ENCODE measurements around the gene IGFN1. TPM values are rescaled to one million over a fixed set of nuclear protein-coding genes. Genes with fewer than 3 reads are reported as not detected.

Gene IGFN1
- total and polyA plus RNA-seq, 7 donors, result under 0.01 to 0.55 (median 0.14) TPM; not detected in 3

Other genes with a start within 250 kb of the IGFN1 start
- under 1 TPM; 0.28 to 0.82 (median 0.76) TPM for gene KIF21B, start 167.1 kb upstream of the IGFN1 start, total RNA-seq
- 10 to 100 TPM in 1 of 3 donors, 1 to 10 TPM in 1, under 1 TPM in 1; 0.60 to 18.4 (median 2.1) TPM for gene KIF21B, start 167.1 kb upstream of the IGFN1 start, polyA plus RNA-seq
- gene CACNA1S, start 78.4 kb upstream of the IGFN1 start, total RNA-seq, result not detected
- gene CACNA1S, start 78.4 kb upstream of the IGFN1 start, polyA plus RNA-seq, result under 1 TPM in 1 of 3 donors, not detected in 2; 0.01 TPM
- gene ASCL5, start 63.6 kb upstream of the IGFN1 start, total RNA-seq, result not detected
- gene ASCL5, start 63.6 kb upstream of the IGFN1 start, polyA plus RNA-seq, result under 1 TPM in 1 of 3 donors, not detected in 2; 0.06 TPM
- 10 to 100 TPM; 56.2 to 78.3 (median 65.5) TPM for gene TMEM9, start 36.4 kb upstream of the IGFN1 start, total RNA-seq
- gene TMEM9, start 36.4 kb upstream of the IGFN1 start, polyA plus RNA-seq, result 10 to 100 TPM; 12.9 to 47.8 (median 14.4) TPM
- gene PKP1, start 92.7 kb downstream of the IGFN1 start, total RNA-seq, result under 1 TPM in 2 of 4 donors, not detected in 2; under 0.01 to 0.16 TPM
- gene PKP1, start 92.7 kb downstream of the IGFN1 start, polyA plus RNA-seq, result under 1 TPM; under 0.01 to 0.60 (median 0.48) TPM
- gene TNNT2, start 186.9 kb downstream of the IGFN1 start, total RNA-seq, result under 1 TPM in 1 of 4 donors, not detected in 3; 0.81 TPM
- 10 to 100 TPM in 1 of 3 donors, 1 to 10 TPM in 2; 3.1 to 34.9 (median 4.8) TPM for gene TNNT2, start 186.9 kb downstream of the IGFN1 start, polyA plus RNA-seq
- gene LAD1, start 208.5 kb downstream of the IGFN1 start, total RNA-seq, result not detected
- gene LAD1, start 208.5 kb downstream of the IGFN1 start, polyA plus RNA-seq, result 100 to 1,000 TPM in 2 of 3 donors, 10 to 100 TPM in 1; 63.7 to 151 (median 102) TPM
- gene TNNI1, start 230.9 kb downstream of the IGFN1 start, total RNA-seq, result not detected
- gene TNNI1, start 230.9 kb downstream of the IGFN1 start, polyA plus RNA-seq, result 1 to 10 TPM in 1 of 3 donors, under 1 TPM in 2; 0.04 to 7.8 (median 0.46) TPM